Spleen (tissue), 7 donors: ENCODE results near the gene COBL.

Source experiments
- POLR2A ChIP-seq, 3 donors: fragments of 450-650 bp; IDR thresholded peaks; one replicate each; pipeline ENCODE4 v1.5.1; 2017; ENCODE audit warnings: antibody characterized with exemption in 3 of 3, mild to moderate bottlenecking in 1 of 3
- POLR2AphosphoS5 ChIP-seq, 3 donors: sonication (generic); formaldehyde crosslinking; IDR thresholded peaks; one replicate each; pipeline ENCODE4 v1.5.1; 2017; ENCODE audit warnings: antibody characterized with exemption in 3 of 3
- TF ChIP-seq, protein P1 (sequence below), 11 experiments: fragments of 200-600 bp in 7 of 11; fragments of 450-650 bp in 4 of 11; sonication (generic) in 4 of 11; IDR thresholded peaks in 8 of 11; conservative IDR thresholded peaks in 3 of 11; 1 replicate in 7 of 11; 2 replicates in 4 of 11; pipeline versions ENCODE4 v1.4.0 to v1.8.0; 2016 to 2021; ENCODE audit warnings: antibody characterized with exemption in 11 of 11, inconsistent platforms in 4 of 11, mild to moderate bottlenecking in 1 of 11
- donor health status: DM: no; HTN: no; CAD: no; lungs with moderate emphysema.
- donor health status: DM: no; HTN: no; CAD: no.
- donor health status: DM: no; HTN: no; CAD: no.

DNA sequence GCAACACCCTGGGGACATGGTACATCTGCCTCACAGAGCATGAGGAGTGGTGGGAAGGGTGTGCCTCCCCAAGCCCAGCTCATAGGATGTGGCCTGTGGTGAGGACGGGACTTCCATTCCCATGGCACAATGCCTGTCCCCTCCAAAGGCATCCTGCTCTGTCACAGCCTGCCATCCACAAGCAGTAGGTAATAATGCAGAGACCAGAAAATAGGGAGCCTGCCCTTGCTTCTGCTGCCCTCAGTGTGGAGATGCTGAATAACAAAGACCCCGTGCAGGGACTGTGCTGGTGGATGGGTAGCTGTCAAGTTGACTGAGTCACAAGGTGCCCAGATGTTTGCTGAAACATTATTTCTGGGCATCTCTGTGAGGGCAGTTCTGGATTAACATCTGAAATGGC lies 334.0 kb downstream of the COBL start:
- TF ChIP-seq, protein P1, sequence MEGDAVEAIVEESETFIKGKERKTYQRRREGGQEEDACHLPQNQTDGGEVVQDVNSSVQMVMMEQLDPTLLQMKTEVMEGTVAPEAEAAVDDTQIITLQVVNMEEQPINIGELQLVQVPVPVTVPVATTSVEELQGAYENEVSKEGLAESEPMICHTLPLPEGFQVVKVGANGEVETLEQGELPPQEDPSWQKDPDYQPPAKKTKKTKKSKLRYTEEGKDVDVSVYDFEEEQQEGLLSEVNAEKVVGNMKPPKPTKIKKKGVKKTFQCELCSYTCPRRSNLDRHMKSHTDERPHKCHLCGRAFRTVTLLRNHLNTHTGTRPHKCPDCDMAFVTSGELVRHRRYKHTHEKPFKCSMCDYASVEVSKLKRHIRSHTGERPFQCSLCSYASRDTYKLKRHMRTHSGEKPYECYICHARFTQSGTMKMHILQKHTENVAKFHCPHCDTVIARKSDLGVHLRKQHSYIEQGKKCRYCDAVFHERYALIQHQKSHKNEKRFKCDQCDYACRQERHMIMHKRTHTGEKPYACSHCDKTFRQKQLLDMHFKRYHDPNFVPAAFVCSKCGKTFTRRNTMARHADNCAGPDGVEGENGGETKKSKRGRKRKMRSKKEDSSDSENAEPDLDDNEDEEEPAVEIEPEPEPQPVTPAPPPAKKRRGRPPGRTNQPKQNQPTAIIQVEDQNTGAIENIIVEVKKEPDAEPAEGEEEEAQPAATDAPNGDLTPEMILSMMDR (IDR thresholded peaks at IDR 0.05 in 8 of 11, conservative IDR thresholded peaks at IDR 0.05 in 3 of 11) = no peak
- no peak for TF ChIP-seq POLR2A (IDR thresholded peaks at IDR 0.05)
- no peak for TF ChIP-seq POLR2AphosphoS5 (IDR thresholded peaks at IDR 0.05)
